K562 (cell line): ENCODE results near the gene AQP6. TPM values are rescaled to one million over a fixed set of nuclear protein-coding genes. Genes with fewer than 3 reads are reported as not detected.

Source experiments
- ATAC-seq: fragments of 200-7000 bp; cut with Tn5 transposase; 3 replicates; pipeline ENCODE4 v1.9.1; 2020; ENCODE audit warnings: moderate library complexity
- BruUV-seq: library from RNA; stranded (reverse); fragments of 400-500 nt; replicated peaks from 2 replicates; lab custom pipeline; 2021; lab: Mats Ljungman, UMichigan
- CTCF ChIA-PET: fragments of 300-600 bp; formaldehyde crosslinking; extraction: SDS; loops from one replicate; lab custom pipeline; 2021; ENCODE audit warnings: low intra/inter-chr PET ratio; lab: Yijun Ruan, JAX
- POLR2A ChIA-PET: fragments of 300-600, 350-650 bp; sonication (Branson Sonifier 250); formaldehyde crosslinking; extraction: SDS; loops from one replicate; lab custom pipeline; 2021; ENCODE audit warnings: antibody characterized with exemption, inconsistent platforms; lab: Yijun Ruan, JAX
- DNase-seq, 4 experiments: peaks; one replicate each; pipeline versions ENCODE4 v3.0.0 to v3.0.0-alpha.2; 2011 to 2018; ENCODE audit warnings: low spot score in 3 of 4, mixed read lengths in 3 of 4; ENCODE audit errors: extremely low read depth in 1 of 4
- FAIRE-seq: peaks from 2 replicates; lab custom pipeline; 2011; peaks lifted over from hg19 to GRCh38; lab: Jason Lieb, UNC
- H2AFZ ChIP-seq: 2 replicates; pipeline ENCODE4 v1.6.0; 2011; ENCODE audit warnings: low read depth, low read length, control low read depth, inconsistent platforms
- H3K27ac ChIP-seq: fragments of 200-600 bp; 3 replicates; pipeline ENCODE4 v1.8.0; 2011; ENCODE audit warnings: low read depth, mild to moderate bottlenecking, control low read depth, inconsistent platforms, low read length, moderate library complexity, mixed read lengths; ENCODE audit errors: extremely low read depth
- H3K27me3 ChIP-seq, 2 experiments: fragments of 300-600 bp in 1 of 2; 2 replicates in 1 of 2; 3 replicates in 1 of 2; pipeline versions ENCODE4 v1.6.0 to v1.8.0; 2011; ENCODE audit warnings: inconsistent platforms in 2 of 2, low read length in 2 of 2, mild to moderate bottlenecking in 1 of 2, mixed read lengths in 1 of 2, moderate library complexity in 1 of 2; ENCODE audit not compliant: control insufficient read depth in 2 of 2, insufficient read depth in 2 of 2
- H3K36me3 ChIP-seq: fragments of 300-600 bp; 3 replicates; pipeline ENCODE4 v1.8.0; 2011; ENCODE audit warnings: mild to moderate bottlenecking, low read length, inconsistent platforms; ENCODE audit not compliant: control insufficient read depth, insufficient read depth
- H3K4me1 ChIP-seq, 2 experiments: fragments of 200-600 bp in 1 of 2; replicated peaks in 1 of 2; 2 replicates in 1 of 2; 3 replicates in 1 of 2; pipeline versions ENCODE4 v1.5.1 to v1.8.0; 2011; ENCODE audit warnings: inconsistent platforms in 2 of 2, low read length in 2 of 2, mild to moderate bottlenecking in 1 of 2, mixed read lengths in 1 of 2, moderate library complexity in 1 of 2; ENCODE audit not compliant: control insufficient read depth in 2 of 2, insufficient read depth in 2 of 2
- H3K4me2 ChIP-seq: 2 replicates; pipeline ENCODE4 v1.6.1; 2011; ENCODE audit warnings: low read length, control low read depth, inconsistent platforms, mixed read lengths; ENCODE audit not compliant: insufficient read depth
- H3K4me3 ChIP-seq: fragments of 200-600 bp; sonication (generic), shearing (Covaris generic); 2 replicates; pipeline ENCODE4 v1.5.1; 2016; ENCODE audit warnings: control low read depth, inconsistent platforms
- H3K79me2 ChIP-seq: fragments of 200-600 bp; 3 replicates; pipeline ENCODE4 v1.8.0; 2011; ENCODE audit warnings: low read length, inconsistent platforms; ENCODE audit not compliant: control insufficient read depth, insufficient read depth
- H3K9ac ChIP-seq, 2 experiments: 2 replicates each; pipeline versions ENCODE4 v1.6.0 to v1.6.1; 2011; ENCODE audit warnings: low read depth in 2 of 2, low read length in 2 of 2, control low read depth in 1 of 2, inconsistent platforms in 1 of 2, mild to moderate bottlenecking in 1 of 2, mixed read lengths in 1 of 2; ENCODE audit not compliant: insufficient read depth in 1 of 2
- H3K9me1 ChIP-seq: one replicate; pipeline ENCODE4 v1.6.0; 2011; ENCODE audit warnings: inconsistent platforms, mild to moderate bottlenecking, low read length, moderate library complexity; ENCODE audit not compliant: control insufficient read depth, insufficient read depth
- H3K9me3 ChIP-seq: replicated peaks from 2 replicates; pipeline ENCODE4 v1.5.1; 2011; ENCODE audit warnings: low read depth, low read length, inconsistent platforms; ENCODE audit not compliant: control insufficient read depth, insufficient read depth
- H4K20me1 ChIP-seq: replicated peaks from 2 replicates; pipeline ENCODE4 v1.6.1; 2011; ENCODE audit warnings: low read length, inconsistent platforms, mixed read lengths; ENCODE audit not compliant: control insufficient read depth, insufficient read depth
- GATA2 ChIP-seq: sonication (generic); formaldehyde crosslinking; IDR thresholded peaks from 2 replicates; pipeline ENCODE4 v1.4.0; 2020; ENCODE audit warnings: mild to moderate bottlenecking, missing genetic modification reagents
- GATAD2B ChIP-seq: fragments of 450-650 bp; IDR thresholded peaks from 2 replicates; pipeline ENCODE4 v1.6.1; 2017; ENCODE audit warnings: mild to moderate bottlenecking, borderline replicate concordance
- KDM4B ChIP-seq, 2 experiments: fragments of 450-650 bp in 1 of 2; sonication (generic) in 1 of 2; IDR thresholded peaks; 2 replicates each; pipeline ENCODE4 v1.6.1; 2016 to 2017; ENCODE audit warnings: borderline replicate concordance in 2 of 2, antibody characterized with exemption in 1 of 2, low read depth in 1 of 2, mild to moderate bottlenecking in 1 of 2
- MCM5 ChIP-seq: fragments of 450-650 bp; IDR thresholded peaks from 2 replicates; pipeline ENCODE4 v1.6.1; 2016; ENCODE audit warnings: low read depth
- NFATC3 ChIP-seq: fragments of 450-650 bp; IDR thresholded peaks from 2 replicates; pipeline ENCODE4 v1.6.1; 2017; ENCODE audit warnings: mild to moderate bottlenecking
- TCFL5 ChIP-seq: fragments of 250-450 bp; sonication (Bioruptor Pico); conservative IDR thresholded peaks from 2 replicates; pipeline ENCODE4 v1.6.1; 2021; ENCODE audit warnings: mild to moderate bottlenecking, moderate library complexity, matching md5 sums
- ZNF121 ChIP-seq: sonication (generic); formaldehyde crosslinking; conservative IDR thresholded peaks from 2 replicates; pipeline ENCODE4 v1.8.0; 2022; ENCODE audit warnings: missing genetic modification reagents
- ZNF318 ChIP-seq, 2 experiments: fragments of 450-650 bp; IDR thresholded peaks; 2 replicates each; pipeline ENCODE4 v1.6.1; 2016; ENCODE audit warnings: mild to moderate bottlenecking in 2 of 2, borderline replicate concordance in 1 of 2, low read depth in 1 of 2, moderate library complexity in 1 of 2
- ZNF778 ChIP-seq: fragments of 450-650 bp; formaldehyde crosslinking; IDR thresholded peaks from 2 replicates; pipeline ENCODE4 v1.4.0; 2020; ENCODE audit warnings: mild to moderate bottlenecking, moderate library complexity
- in situ Hi-C: fragments of 300-500 bp; cut with MboI; formaldehyde crosslinking; loops from 4 replicates; pipeline ENCODE4 v1.15.0; 2018; ENCODE audit warnings: inconsistent platforms, mixed read lengths
- intact Hi-C: fragments of 100-400 bp; cut with micrococcal nuclease; formaldehyde crosslinking; loops from 2 replicates; pipeline ENCODE4 v1.14.2; 2022
- polyA plus RNA-seq, 8 experiments: library from polyadenylated mRNA; depleted of rRNA in 4 of 8; stranded (reverse) in 5 of 8; unstranded in 3 of 8; fragments of >200 nt; fragmentation: Nextera tagmentation in 2 of 8; fragmentation: Illumina TruSeq in 1 of 8; extraction: Ambion mirVana in 2 of 8; extraction: Trizol in 1 of 8; gene quantifications; 2 replicates each; pipeline versions ENCODE4 v1.2.1 to v1.2.3, GENCODE V29; 2011 to 2014; ENCODE audit warnings: inconsistent platforms in 1 of 8, missing spikeins in 1 of 8
- total RNA-seq, 7 experiments: library from RNA; depleted of rRNA in 6 of 7; stranded (reverse); fragments of >200 nt in 6 of 7; fragmentation: Illumina TruSeq in 2 of 7; extraction: Trizol in 2 of 7; gene quantifications; 2 replicates each; pipeline versions ENCODE4 v1.2.1 to v1.2.3, GENCODE V29; 2011 to 2021; ENCODE audit warnings: low replicate concordance in 1 of 7
- TF ChIP-seq, protein P1 (sequence below): sonication (generic); formaldehyde crosslinking; IDR thresholded peaks from 2 replicates; pipeline ENCODE4 v1.8.0; 2022; ENCODE audit warnings: mild to moderate bottlenecking, missing genetic modification reagents
- TF ChIP-seq, protein P2 (sequence below): fragments of 450-650 bp; formaldehyde crosslinking; IDR thresholded peaks from 2 replicates; pipeline ENCODE4 v1.4.0; 2022; ENCODE audit warnings: missing genetic modification characterization

AQP6 gene
- total and polyA plus RNA-seq, 9 of the 15 experiments (the other 6 are each of a cell fraction or from before 2014, with no cell fraction given): 0.05 to 0.12 TPM; not detected in 7

GRCh38 chr12:49939307-49939706 lies 33.4 kb upstream of the AQP6 start:
- Histone ChIP-seq H4K20me1 (no peaks in the 10 kb centered on the region), H3K9ac (no peak overlapping the region), H3K27me3 (no peaks in the 10 kb centered on the region), H3K9me1 (no peaks in the 10 kb centered on the region), H3K79me2 (no peaks in the 10 kb centered on the region), H3K36me3 (no peaks in the 10 kb centered on the region), H3K27ac (no peak overlapping the region), H3K4me1 (peaks cover 0 to 7% of the 10 kb centered on the region in 2 experiments; a peak in 2 of 5 replicates), H2AFZ (no peak overlapping the region), H3K9me3 (no peaks in the 10 kb centered on the region), H3K4me2 (no peak overlapping the region), H3K4me3 (no peak overlapping the region)
- FAIRE-seq (no peak), ATAC-seq (no peak), DNase-seq (no peak)
- intact Hi-C loops: no loop called here
- in situ Hi-C loops: no loop called here
- CTCF ChIA-PET: no interaction called here
- POLR2A ChIA-PET: interaction anchor here (1.0 to 1.3 kb wide), 3 partner anchors 10 to 24 kb away, joined by 3 read pairs; no protein-coding TSS in a partner anchor
- no TSS peak for BruUV-seq
- TF ChIP-seq GATAD2B (no peak), NFATC3 (no peak), ZNF121 (CRISPR knock-in tag) (no peak), MCM5 (no peak), ZNF778 (CRISPR knock-in tag) (no peak), KDM4B (IDR thresholded peaks at IDR 0.05; ENCODE audit: borderline replicate concordance in 2 of 2, low read depth in 1 of 2) (no peak), GATA2 (CRISPR knock-in tag) (no peak), ZNF318 (IDR thresholded peaks at IDR 0.05; ENCODE audit: borderline replicate concordance in 1 of 2, low read depth in 1 of 2) (no peak), TCFL5 (CRISPR knock-in tag) (no peak)
- TF ChIP-seq, protein P1, sequence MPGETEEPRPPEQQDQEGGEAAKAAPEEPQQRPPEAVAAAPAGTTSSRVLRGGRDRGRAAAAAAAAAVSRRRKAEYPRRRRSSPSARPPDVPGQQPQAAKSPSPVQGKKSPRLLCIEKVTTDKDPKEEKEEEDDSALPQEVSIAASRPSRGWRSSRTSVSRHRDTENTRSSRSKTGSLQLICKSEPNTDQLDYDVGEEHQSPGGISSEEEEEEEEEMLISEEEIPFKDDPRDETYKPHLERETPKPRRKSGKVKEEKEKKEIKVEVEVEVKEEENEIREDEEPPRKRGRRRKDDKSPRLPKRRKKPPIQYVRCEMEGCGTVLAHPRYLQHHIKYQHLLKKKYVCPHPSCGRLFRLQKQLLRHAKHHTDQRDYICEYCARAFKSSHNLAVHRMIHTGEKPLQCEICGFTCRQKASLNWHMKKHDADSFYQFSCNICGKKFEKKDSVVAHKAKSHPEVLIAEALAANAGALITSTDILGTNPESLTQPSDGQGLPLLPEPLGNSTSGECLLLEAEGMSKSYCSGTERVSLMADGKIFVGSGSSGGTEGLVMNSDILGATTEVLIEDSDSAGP (CRISPR knock-in tag): no peak
- TF ChIP-seq, protein P2, sequence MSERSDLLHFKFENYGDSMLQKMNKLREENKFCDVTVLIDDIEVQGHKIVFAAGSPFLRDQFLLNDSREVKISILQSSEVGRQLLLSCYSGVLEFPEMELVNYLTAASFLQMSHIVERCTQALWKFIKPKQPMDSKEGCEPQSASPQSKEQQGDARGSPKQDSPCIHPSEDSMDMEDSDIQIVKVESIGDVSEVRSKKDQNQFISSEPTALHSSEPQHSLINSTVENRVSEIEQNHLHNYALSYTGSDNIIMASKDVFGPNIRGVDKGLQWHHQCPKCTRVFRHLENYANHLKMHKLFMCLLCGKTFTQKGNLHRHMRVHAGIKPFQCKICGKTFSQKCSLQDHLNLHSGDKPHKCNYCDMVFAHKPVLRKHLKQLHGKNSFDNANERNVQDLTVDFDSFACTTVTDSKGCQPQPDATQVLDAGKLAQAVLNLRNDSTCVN: no peak
